RWPE2 (cell line): ENCODE data around the gene CTNND1.

Experiments
- ATAC-seq: fragments of 200-7000 bp; cut with Tn5 transposase; 3 replicates; pipeline ENCODE4 v1.9.1; 2021; ENCODE audit warnings: low read depth
- DNase-seq: peaks from one replicate; pipeline ENCODE4 v3.0.0-alpha.2; 2020; ENCODE audit warnings: low spot score
- H3K27ac ChIP-seq: fragments of 450-650 bp; 2 replicates; pipeline ENCODE4 v1.5.1; 2017; ENCODE audit warnings: mild to moderate bottlenecking; ENCODE audit not compliant: poor library complexity, severe bottlenecking
- H3K27me3 ChIP-seq: fragments of 250-450 bp; sonication (Bioruptor Pico); 2 replicates; pipeline ENCODE4 v1.5.1; 2021; ENCODE audit warnings: mild to moderate bottlenecking, moderate library complexity; ENCODE audit not compliant: insufficient read depth, poor library complexity, severe bottlenecking
- H3K36me3 ChIP-seq: fragments of 250-450 bp; sonication (Bioruptor Pico); 2 replicates; pipeline ENCODE4 v1.5.1; 2020; ENCODE audit warnings: low read depth, mild to moderate bottlenecking, moderate library complexity
- H3K4me1 ChIP-seq: fragments of 250-450 bp; sonication (Bioruptor Pico); 2 replicates; pipeline ENCODE4 v1.5.1; 2021; ENCODE audit warnings: mild to moderate bottlenecking, moderate library complexity; ENCODE audit not compliant: insufficient read depth, poor library complexity, severe bottlenecking
- H3K4me3 ChIP-seq: fragments of 250-450 bp; sonication (Bioruptor Pico); 2 replicates; pipeline ENCODE4 v1.5.1; 2021; ENCODE audit warnings: mild to moderate bottlenecking, moderate library complexity; ENCODE audit not compliant: severe bottlenecking
- H3K9me3 ChIP-seq: fragments of 250-450 bp; sonication (Bioruptor Pico); 2 replicates; pipeline ENCODE4 v1.5.1; 2021; ENCODE audit warnings: mild to moderate bottlenecking, moderate library complexity; ENCODE audit not compliant: severe bottlenecking
- TF ChIP-seq, protein P1 (sequence below): fragments of 450-650 bp; IDR thresholded peaks from one replicate; pipeline ENCODE4 v1.5.1; 2017; ENCODE audit warnings: mild to moderate bottlenecking, moderate library complexity; ENCODE audit not compliant: poor library complexity, severe bottlenecking

Gene CTNND1

DNA sequence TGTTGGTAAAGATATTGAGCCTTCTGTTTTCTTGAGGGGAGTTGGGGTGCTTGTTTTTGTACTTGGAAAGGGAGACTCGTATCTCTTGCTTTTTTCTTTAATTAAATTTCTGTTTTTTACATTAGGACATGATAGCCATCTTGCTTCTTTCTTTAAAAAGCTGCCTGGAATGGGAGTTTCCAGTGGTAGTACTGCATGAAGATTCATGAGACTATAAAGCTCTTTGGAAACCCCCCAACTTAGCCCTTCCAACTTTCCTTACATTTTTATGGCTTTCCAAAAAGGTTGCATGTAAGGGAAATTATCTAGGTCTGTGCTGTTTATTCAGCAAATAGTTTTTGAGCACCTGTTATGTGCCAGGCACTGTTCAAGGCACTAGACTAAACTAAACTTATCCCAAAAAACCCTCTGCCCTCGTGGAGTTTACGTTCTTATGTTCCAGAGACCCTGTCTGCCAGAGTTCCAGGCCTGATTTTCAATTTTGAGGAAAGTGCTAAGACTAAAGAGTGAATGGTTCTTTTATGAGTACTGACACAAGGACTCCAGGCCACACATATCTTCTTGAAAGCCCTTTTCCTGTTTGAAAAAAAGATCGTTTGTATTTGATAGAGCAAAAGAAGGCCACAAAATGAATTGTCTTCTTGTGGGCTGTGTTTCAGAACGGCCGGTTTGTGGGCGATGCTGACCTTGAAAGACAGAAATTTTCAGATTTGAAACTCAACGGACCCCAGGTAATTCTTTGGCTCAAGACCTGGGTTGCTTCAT is 31.9 kb downstream of the CTNND1 start:
- no peak overlapping the region for H3K4me3 ChIP-seq
- H3K27ac ChIP-seq: peak overlapping the region; percentile 90
- ATAC-seq: no peak
- DNase-seq: no peak
- H3K27me3 ChIP-seq: no peaks in the 10 kb centered on the region
- peaks cover 47% of the 10 kb centered on the region for H3K4me1 ChIP-seq
- H3K36me3 ChIP-seq: peaks cover 71% of the 10 kb centered on the region
- no peaks in the 10 kb centered on the region for H3K9me3 ChIP-seq
- TF ChIP-seq, protein P1, sequence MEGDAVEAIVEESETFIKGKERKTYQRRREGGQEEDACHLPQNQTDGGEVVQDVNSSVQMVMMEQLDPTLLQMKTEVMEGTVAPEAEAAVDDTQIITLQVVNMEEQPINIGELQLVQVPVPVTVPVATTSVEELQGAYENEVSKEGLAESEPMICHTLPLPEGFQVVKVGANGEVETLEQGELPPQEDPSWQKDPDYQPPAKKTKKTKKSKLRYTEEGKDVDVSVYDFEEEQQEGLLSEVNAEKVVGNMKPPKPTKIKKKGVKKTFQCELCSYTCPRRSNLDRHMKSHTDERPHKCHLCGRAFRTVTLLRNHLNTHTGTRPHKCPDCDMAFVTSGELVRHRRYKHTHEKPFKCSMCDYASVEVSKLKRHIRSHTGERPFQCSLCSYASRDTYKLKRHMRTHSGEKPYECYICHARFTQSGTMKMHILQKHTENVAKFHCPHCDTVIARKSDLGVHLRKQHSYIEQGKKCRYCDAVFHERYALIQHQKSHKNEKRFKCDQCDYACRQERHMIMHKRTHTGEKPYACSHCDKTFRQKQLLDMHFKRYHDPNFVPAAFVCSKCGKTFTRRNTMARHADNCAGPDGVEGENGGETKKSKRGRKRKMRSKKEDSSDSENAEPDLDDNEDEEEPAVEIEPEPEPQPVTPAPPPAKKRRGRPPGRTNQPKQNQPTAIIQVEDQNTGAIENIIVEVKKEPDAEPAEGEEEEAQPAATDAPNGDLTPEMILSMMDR: no peak

DNA sequence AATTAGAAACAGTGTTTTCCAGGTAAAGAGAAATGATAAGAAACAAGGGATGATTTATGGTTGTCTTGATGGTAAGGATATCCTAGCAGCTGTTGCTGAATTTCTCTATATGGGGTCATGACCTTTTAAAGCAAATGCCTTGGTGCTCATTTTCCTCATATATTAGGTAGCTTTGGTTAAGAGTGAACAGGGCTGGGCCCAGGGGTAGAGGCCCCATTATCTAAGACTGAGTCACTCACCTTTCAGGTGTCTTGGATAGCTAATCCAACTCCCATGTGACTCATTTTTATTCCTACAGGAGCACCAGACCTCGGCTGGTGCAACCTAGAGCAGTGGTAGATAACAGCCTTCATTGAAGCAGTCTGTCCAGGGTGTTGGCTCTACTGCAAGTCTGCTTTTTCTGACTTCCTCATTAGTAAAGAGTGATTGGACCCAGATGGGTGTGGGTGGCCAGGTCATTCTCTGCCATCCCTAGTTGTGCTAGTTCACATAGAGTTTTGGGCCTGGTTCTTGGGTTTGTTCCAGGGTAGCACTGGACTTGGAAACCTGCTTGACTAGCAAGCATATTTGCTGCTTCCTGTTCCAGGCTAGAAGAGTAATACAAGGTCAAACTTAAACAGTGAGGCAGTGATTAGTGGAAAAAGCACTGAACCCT is 37.4 kb downstream of the CTNND1 start:
- DNase-seq (peak; percentile 88), ATAC-seq (peak; percentile 95)
- Histone ChIP-seq H3K9me3 (no peaks in the 10 kb centered on the region), H3K4me3 (no peak overlapping the region), H3K27ac (peak overlapping the region; percentile 91), H3K36me3 (peaks cover 77% of the 10 kb centered on the region), H3K4me1 (peaks cover 30% of the 10 kb centered on the region), H3K27me3 (no peaks in the 10 kb centered on the region)
- TF ChIP-seq, protein P1: peak; percentile 6

DNA sequence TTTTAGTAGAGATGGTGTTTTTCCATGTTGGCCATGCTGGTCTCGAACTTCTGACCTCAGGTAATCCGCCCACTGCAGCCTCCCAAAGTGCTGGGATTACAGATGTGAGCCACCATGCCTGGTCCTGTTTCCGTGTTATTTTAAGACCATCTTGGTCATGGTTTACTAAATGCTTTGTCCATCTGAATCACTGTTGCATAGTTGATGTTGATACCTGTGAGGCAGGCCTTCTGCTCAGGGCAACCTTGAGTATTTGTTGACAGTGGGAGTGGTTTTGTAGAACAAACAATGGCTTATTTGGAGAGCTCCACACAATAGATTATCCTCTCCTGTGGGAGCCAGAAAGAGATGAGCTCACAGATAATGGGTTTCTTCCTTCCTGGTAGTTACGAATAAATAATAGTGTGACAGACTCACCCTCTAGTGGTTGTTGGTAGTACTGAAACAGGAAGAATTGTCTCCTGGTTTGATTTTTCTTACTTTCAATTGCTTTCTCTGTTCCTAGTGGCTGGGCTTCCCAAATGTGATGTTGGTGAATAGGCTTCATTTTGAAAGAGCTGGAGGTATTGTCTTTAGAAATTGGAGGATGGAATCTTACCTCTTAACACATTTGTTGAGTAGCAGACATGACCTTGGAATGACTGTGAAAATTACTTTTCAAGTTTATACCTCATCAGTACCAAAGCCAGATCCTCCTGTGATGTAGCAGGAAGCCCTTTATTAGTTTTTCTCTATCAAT is 39.0 kb downstream of the CTNND1 start:
- Histone ChIP-seq H3K27ac (peak overlapping the region; percentile 91), H3K36me3 (peaks cover 79% of the 10 kb centered on the region), H3K4me3 (no peak overlapping the region), H3K9me3 (no peaks in the 10 kb centered on the region), H3K27me3 (no peaks in the 10 kb centered on the region), H3K4me1 (peaks cover 30% of the 10 kb centered on the region)
- TF ChIP-seq, protein P1: peak; percentile 94
- ATAC-seq: peak; percentile 70
- no peak for DNase-seq

DNA sequence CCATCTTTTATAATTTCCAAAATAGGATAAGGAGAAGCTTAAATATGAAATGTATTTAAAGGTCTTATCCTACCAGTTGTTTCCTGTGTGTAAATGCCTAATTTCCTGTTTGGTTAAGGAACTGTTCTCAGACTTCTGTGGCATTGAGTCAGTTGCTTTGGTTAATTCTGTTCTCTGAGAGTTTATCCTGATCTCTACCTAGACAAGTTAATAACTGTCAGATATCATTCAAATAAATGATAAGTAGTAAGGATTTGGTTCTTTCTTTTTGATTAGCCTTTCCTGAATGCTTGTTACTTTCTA is 39.5 kb downstream of the CTNND1 start:
- Histone ChIP-seq H3K4me3 (no peak overlapping the region), H3K27ac (peak overlapping the region; percentile 91), H3K4me1 (peaks cover 30% of the 10 kb centered on the region), H3K9me3 (no peaks in the 10 kb centered on the region), H3K36me3 (peaks cover 79% of the 10 kb centered on the region), H3K27me3 (no peaks in the 10 kb centered on the region)
- TF ChIP-seq, protein P1: no peak
- no peak for DNase-seq
- no peak for ATAC-seq
